ENCODE measurements around the gene EI24.

EI24 gene

GRCh38 chr11:125579811-125580210 lies 10.5 kb downstream of the EI24 start:
- DNase-seq (ENCODE audit: low read depth in 2 of 2), result no peak

- no peak for DNase-seq (ENCODE audit: low read depth in 2 of 2)
Measured at GRCh38 chr11:125583496-125583895, 14.2 kb downstream of the EI24 start.

GRCh38 chr11:125585487-125585886 lies 16.2 kb downstream of the EI24 start:
- no peak for DNase-seq (ENCODE audit: low read depth in 2 of 2)

- no peak for DNase-seq (ENCODE audit: low read depth in 2 of 2)
Measured at GRCh38 chr11:125586623-125587022, 17.3 kb downstream of the EI24 start.

GRCh38 chr11:125587480-125587879 lies 18.2 kb downstream of the EI24 start:
- DNase-seq (ENCODE audit: low read depth in 2 of 2), result no peak

GRCh38 chr11:125588505-125588904 lies 19.2 kb downstream of the EI24 start:
- no peak for DNase-seq (ENCODE audit: low read depth in 2 of 2)

GRCh38 chr11:125591649-125592304 lies 22.5 kb downstream of the EI24 start:
- DNase-seq (ENCODE audit: low read depth in 2 of 2), result peak; percentile 10 to 16

GRCh38 chr11:125592305-125593113 lies 23.2 kb downstream of the EI24 start, which contains the start of gene STT3A:
TSS of gene STT3A (plus strand) at chr11:125592852. CDS start at chr11:125595916, 3,064 bp downstream.
- DNase-seq (ENCODE audit: low read depth in 2 of 2), result peak; percentile 93 to 96

- peak in 1 of 2 donors; percentile 6 for DNase-seq (ENCODE audit: low read depth in 2 of 2)
Measured at GRCh38 chr11:125593114-125593820, 24.0 kb downstream of the EI24 start.

- no peak for DNase-seq (ENCODE audit: low read depth in 2 of 2)
Measured at GRCh38 chr11:125594958-125595357, 25.7 kb downstream of the EI24 start.

GRCh38 chr11:125600663-125601062 lies 31.4 kb downstream of the EI24 start:
- DNase-seq (ENCODE audit: low read depth in 2 of 2), result no peak

GRCh38 chr11:125603207-125603606 lies 33.9 kb downstream of the EI24 start:
- no peak for DNase-seq (ENCODE audit: low read depth in 2 of 2)

- DNase-seq (ENCODE audit: low read depth in 2 of 2), result no peak
Measured at GRCh38 chr11:125605417-125605816, 36.1 kb downstream of the EI24 start.

GRCh38 chr11:125609545-125609944 lies 40.3 kb downstream of the EI24 start:
- no peak for DNase-seq (ENCODE audit: low read depth in 2 of 2)

- DNase-seq (ENCODE audit: low read depth in 2 of 2), result no peak
Measured at GRCh38 chr11:125618383-125618782, 49.1 kb downstream of the EI24 start.

- no peak for DNase-seq (ENCODE audit: low read depth in 2 of 2)
Measured at GRCh38 chr11:125621995-125622394, 52.7 kb downstream of the EI24 start.

- DNase-seq (ENCODE audit: low read depth in 2 of 2), result no peak
Measured at GRCh38 chr11:125623064-125623463, 53.8 kb downstream of the EI24 start.

GRCh38 chr11:125624756-125625213 lies 55.5 kb downstream of the EI24 start, which contains the start of gene CHEK1:
TSS of gene CHEK1 (plus strand) at chr11:125625163. CDS start at chr11:125626769, 1,606 bp downstream.
- no peak for DNase-seq (ENCODE audit: low read depth in 2 of 2)

GRCh38 chr11:125625225-125625629 lies 56.0 kb downstream of the EI24 start:
- no peak for DNase-seq (ENCODE audit: low read depth in 2 of 2)

- DNase-seq (ENCODE audit: low read depth in 2 of 2), result peak; percentile 79 to 81
Measured at GRCh38 chr11:125625630-125626287, 56.5 kb downstream of the EI24 start.

- peak in 1 of 2 donors; percentile 25 for DNase-seq (ENCODE audit: low read depth in 2 of 2)
Measured at GRCh38 chr11:125626288-125626950, 57.1 kb downstream of the EI24 start.
